Fibroblast of lung (primary cell): ENCODE data around the gene NHSL1. TPM values are rescaled to one million over a fixed set of nuclear protein-coding genes. Genes with fewer than 3 reads are reported as not detected.

ENCODE experiments used
- DNase-seq, 2 donors: peaks; one replicate each; pipeline versions ENCODE4 v3.0.0 to v3.0.0-alpha.2; 2010; ENCODE audit warnings: low read depth in 2 of 2
- H2AFZ ChIP-seq: 2 replicates; pipeline ENCODE4 v1.5.1; 2012; ENCODE audit warnings: low read length, control low read depth, inconsistent platforms
- H3K27ac ChIP-seq: 2 replicates; pipeline ENCODE4 v1.5.1; 2011; ENCODE audit warnings: low read length, control low read depth; ENCODE audit not compliant: insufficient read depth
- H3K27me3 ChIP-seq: 2 replicates; pipeline ENCODE4 v1.5.1; 2011; ENCODE audit warnings: mild to moderate bottlenecking, low read length; ENCODE audit not compliant: control insufficient read depth, insufficient read depth
- H3K36me3 ChIP-seq: 2 replicates; pipeline ENCODE4 v1.5.1; 2011; ENCODE audit warnings: low read length; ENCODE audit not compliant: control insufficient read depth, insufficient read depth
- H3K4me1 ChIP-seq: 2 replicates; pipeline ENCODE4 v1.5.1; 2011; ENCODE audit warnings: low read length; ENCODE audit not compliant: control insufficient read depth, insufficient read depth; ENCODE audit errors: extremely low read depth
- H3K4me2 ChIP-seq: 2 replicates; pipeline ENCODE4 v1.5.1; 2011; ENCODE audit warnings: low read length, control low read depth; ENCODE audit not compliant: insufficient read depth; ENCODE audit errors: extremely low read depth
- H3K4me3 ChIP-seq, 4 experiments: fragments of 200-600 bp in 1 of 4; sonication (generic) in 1 of 4; replicated peaks in 1 of 4; 2 replicates each; pipeline ENCODE4 v1.5.1; 2011 to 2016; ENCODE audit warnings: low read length in 4 of 4, low read depth in 3 of 4, mild to moderate bottlenecking in 3 of 4, control low read depth in 2 of 4, inconsistent platforms in 1 of 4, mixed read lengths in 1 of 4; ENCODE audit not compliant: insufficient read depth in 1 of 4; ENCODE audit errors: control extremely low read depth in 1 of 4
- H3K79me2 ChIP-seq: 2 replicates; pipeline ENCODE4 v1.5.1; 2012; ENCODE audit warnings: mild to moderate bottlenecking, low read length, inconsistent platforms; ENCODE audit not compliant: control insufficient read depth, insufficient read depth
- H3K9ac ChIP-seq: 2 replicates; pipeline ENCODE4 v1.5.1; 2011; ENCODE audit warnings: mild to moderate bottlenecking, low read length, control low read depth; ENCODE audit not compliant: insufficient read depth
- H3K9me3 ChIP-seq: 2 replicates; pipeline ENCODE4 v1.5.1; 2012; ENCODE audit warnings: low read depth, low read length; ENCODE audit not compliant: control insufficient read depth, insufficient read depth
- H4K20me1 ChIP-seq: 2 replicates; pipeline ENCODE4 v1.5.1; 2011; ENCODE audit warnings: low read length; ENCODE audit not compliant: control insufficient read depth, insufficient read depth; ENCODE audit errors: extremely low read depth
- CTCF ChIP-seq, 2 donors: IDR thresholded peaks in 1 of 2; conservative IDR thresholded peaks in 1 of 2; 1 replicate in 1 of 2; 2 replicates in 1 of 2; pipeline ENCODE4 v1.5.1; 2011 to 2012; ENCODE audit warnings: low read length in 2 of 2, control low read depth in 1 of 2, inconsistent platforms in 1 of 2, low read depth in 1 of 2, mild to moderate bottlenecking in 1 of 2
- EZH2 ChIP-seq: IDR thresholded peaks from 2 replicates; pipeline ENCODE4 v1.5.1; 2012; ENCODE audit warnings: low read length, control low read depth, mild to moderate bottlenecking; ENCODE audit errors: missing control alignments
- polyA plus RNA-seq, 2 donors: library from polyadenylated mRNA; depleted of rRNA in 1 of 2; stranded (reverse) in 1 of 2; unstranded in 1 of 2; fragments of >200 nt; gene quantifications; 2 replicates each; pipeline ENCODE4 v1.2.1, GENCODE V29; 2011 to 2012; ENCODE audit warnings: missing spikeins in 1 of 2
- total RNA-seq: library from RNA; depleted of rRNA; stranded (reverse); fragments of >200 nt; gene quantifications from 2 replicates; pipeline ENCODE4 v1.2.1, GENCODE V29; 2014

Gene NHSL1
- total and polyA plus RNA-seq, 2 donors (not counting 1 experiment from before 2014, with no cell fraction given) = 9.5 to 10.6 TPM

GRCh38 chr6:138467901-138468300 is 31.4 kb downstream of the NHSL1 start:
- Histone ChIP-seq H3K4me1 (peaks cover 6% of the 10 kb centered on the region), H4K20me1 (no peaks in the 10 kb centered on the region), H2AFZ (no peak overlapping the region), H3K27me3 (no peaks in the 10 kb centered on the region), H3K9me3 (no peaks in the 10 kb centered on the region), H3K9ac (no peak overlapping the region), H3K79me2 (no peaks in the 10 kb centered on the region), H3K27ac (no peak overlapping the region), H3K4me3 (no peak overlapping the region), H3K4me2 (no peak overlapping the region), H3K36me3 (peaks cover 7% of the 10 kb centered on the region)
- DNase-seq = peak in 1 of 2 donors; percentile 24
- TF ChIP-seq CTCF (conservative IDR thresholded peaks at IDR 0.05 in 1 of 2, IDR thresholded peaks at IDR 0.05 in 1 of 2; ENCODE audit: low read depth in 1 of 2, low read length in 2 of 2) = no peak
- TF ChIP-seq EZH2 = no peak

GRCh38 chr6:138465007-138465645 is 34.2 kb downstream of the NHSL1 start:
- TF ChIP-seq EZH2 (no peak), CTCF (conservative IDR thresholded peaks at IDR 0.05 in 1 of 2, IDR thresholded peaks at IDR 0.05 in 1 of 2; ENCODE audit: low read depth in 1 of 2, low read length in 2 of 2) (no peak)
- Histone ChIP-seq H3K27me3 (no peaks in the 10 kb centered on the region), H3K4me3 (peak overlapping the region in 1 of 4 experiments; percentile 24), H3K79me2 (no peaks in the 10 kb centered on the region), H4K20me1 (no peaks in the 10 kb centered on the region), H3K9me3 (no peaks in the 10 kb centered on the region), H3K4me2 (peak overlapping the region; percentile 62), H3K27ac (peak overlapping the region; percentile 58), H3K36me3 (peaks cover 7% of the 10 kb centered on the region), H3K4me1 (peaks cover 6% of the 10 kb centered on the region), H2AFZ (peak overlapping the region; percentile 82), H3K9ac (no peak overlapping the region)
- DNase-seq = peak; percentile 93 to 99

- Histone ChIP-seq H3K4me2 (no peak overlapping the region), H3K9me3 (no peaks in the 10 kb centered on the region), H3K36me3 (peaks cover 6% of the 10 kb centered on the region), H3K79me2 (no peaks in the 10 kb centered on the region), H4K20me1 (no peaks in the 10 kb centered on the region), H3K4me3 (no peak overlapping the region), H3K4me1 (peaks cover 6% of the 10 kb centered on the region), H3K27ac (no peak overlapping the region), H3K9ac (no peak overlapping the region), H3K27me3 (no peaks in the 10 kb centered on the region), H2AFZ (no peak overlapping the region)
- TF ChIP-seq EZH2 (no peak), CTCF (conservative IDR thresholded peaks at IDR 0.05 in 1 of 2, IDR thresholded peaks at IDR 0.05 in 1 of 2; ENCODE audit: low read depth in 1 of 2, low read length in 2 of 2) (no peak)
- DNase-seq = no peak
Measured at GRCh38 chr6:138464085-138464484, 35.2 kb downstream of the NHSL1 start.
